GM21360 (cell line): ENCODE results near the gene SPG11.
A peak's percentile ranks its signal among the peaks of the same experiment; 100 is the strongest.
"Not testable (repeated sequence)": the region's sequence is repeated elsewhere in the genome, so short reads cannot be mapped to it uniquely, and the experiment has no call there.

Source experiments
- ATAC-seq: cut with Tn5 transposase; IDR thresholded peaks from one replicate; pipeline ENCODE4 v1.9.1; 2021; ENCODE audit warnings: mild to moderate bottlenecking, moderate library complexity; ENCODE audit not compliant: unreplicated experiment

Gene SPG11

GRCh38 chr15:44676676-44677075 lies 13.2 kb upstream of the SPG11 start:
- ATAC-seq = no peak

- no peak for ATAC-seq
Measured at GRCh38 chr15:44675911-44676310, 12.4 kb upstream of the SPG11 start.

GRCh38 chr15:44673639-44674038 lies 10.2 kb upstream of the SPG11 start:
- no peak for ATAC-seq

GRCh38 chr15:44670087-44670950 lies 6.9 kb upstream of the SPG11 start:
- ATAC-seq = no peak

GRCh38 chr15:44668921-44669320 lies 5.5 kb upstream of the SPG11 start:
- no peak for ATAC-seq

- no peak for ATAC-seq
Measured at GRCh38 chr15:44667039-44667360, 3.5 kb upstream of the SPG11 start.

- no peak for ATAC-seq
Measured at GRCh38 chr15:44666210-44667038, 3.0 kb upstream of the SPG11 start.

- peak; percentile 47 for ATAC-seq
Measured at GRCh38 chr15:44662478-44663409, 718 bp downstream of the SPG11 start.

GRCh38 chr15:44661576-44661975 lies 1.9 kb downstream of the SPG11 start:
- no peak for ATAC-seq

- ATAC-seq = no peak
Measured at GRCh38 chr15:44659056-44659455, 4.4 kb downstream of the SPG11 start.

- no peak for ATAC-seq
Measured at GRCh38 chr15:44657378-44657777, 6.1 kb downstream of the SPG11 start.

- ATAC-seq = no peak
Measured at GRCh38 chr15:44656913-44657312, 6.5 kb downstream of the SPG11 start.

GRCh38 chr15:44656298-44656697 lies 7.2 kb downstream of the SPG11 start:
- ATAC-seq = no peak

- no peak for ATAC-seq
Measured at GRCh38 chr15:44654858-44655257, 8.6 kb downstream of the SPG11 start.

GRCh38 chr15:44647637-44648036 lies 15.8 kb downstream of the SPG11 start:
- ATAC-seq = no peak

- ATAC-seq = no peak
Measured at GRCh38 chr15:44647036-44647435, 16.4 kb downstream of the SPG11 start.

- no peak for ATAC-seq
Measured at GRCh38 chr15:44646460-44646859, 17.0 kb downstream of the SPG11 start.

GRCh38 chr15:44641651-44642050 lies 21.8 kb downstream of the SPG11 start:
- ATAC-seq = no peak

- ATAC-seq = no peak
Measured at GRCh38 chr15:44636976-44637375, 26.5 kb downstream of the SPG11 start.

- ATAC-seq = no peak
Measured at GRCh38 chr15:44633603-44634002, 29.9 kb downstream of the SPG11 start.

- not testable (repeated sequence) for ATAC-seq
Measured at GRCh38 chr15:44625286-44625685, 38.2 kb downstream of the SPG11 start.
